HG03095 (cell line): ENCODE results near the gene PLN.

Experiments
- ATAC-seq: cut with Tn5 transposase; IDR thresholded peaks from one replicate; pipeline ENCODE4 v1.9.1; 2021; ENCODE audit warnings: moderate library complexity; ENCODE audit not compliant: unreplicated experiment

Gene PLN

DNA sequence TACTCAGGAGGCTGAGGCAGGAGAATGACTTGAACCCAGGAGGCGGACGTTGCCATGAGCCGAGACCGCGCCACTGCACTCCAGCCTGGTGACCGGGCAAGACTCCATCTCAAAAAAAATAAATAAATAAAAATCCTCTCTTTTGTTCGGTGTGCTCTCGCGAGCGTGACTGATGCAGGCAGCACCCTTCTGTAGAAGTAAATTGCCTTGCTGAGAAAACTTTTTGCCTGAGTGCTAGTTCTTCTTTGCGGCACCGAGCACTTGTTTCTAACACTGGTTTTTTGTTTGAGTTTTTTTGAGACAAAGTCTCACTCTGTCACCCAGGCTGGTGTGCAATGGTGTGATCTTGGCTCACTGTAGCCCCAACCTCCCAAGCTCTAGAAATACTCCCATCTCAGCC lies 30.5 kb downstream of the PLN start:
- ATAC-seq: no peak

DNA sequence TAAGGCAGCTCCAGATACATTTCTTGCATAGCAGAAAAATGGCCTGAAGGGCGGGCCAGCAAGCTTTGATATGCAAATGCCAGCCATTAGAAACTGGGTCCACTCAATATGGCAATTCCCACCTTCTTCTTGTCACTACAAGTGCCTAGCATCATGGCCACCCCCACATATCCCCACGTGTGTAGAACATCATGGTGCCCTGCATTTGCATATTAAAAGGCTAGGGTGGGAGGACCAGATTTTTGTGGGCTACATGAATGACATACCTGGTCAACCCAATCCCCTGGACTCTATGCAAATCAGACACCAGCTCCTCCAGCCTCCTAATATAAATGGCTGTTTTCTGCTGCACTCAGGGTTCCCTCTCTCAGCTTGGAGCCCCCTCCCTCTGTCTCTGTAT lies 31.7 kb downstream of the PLN start:
- no peak for ATAC-seq

DNA sequence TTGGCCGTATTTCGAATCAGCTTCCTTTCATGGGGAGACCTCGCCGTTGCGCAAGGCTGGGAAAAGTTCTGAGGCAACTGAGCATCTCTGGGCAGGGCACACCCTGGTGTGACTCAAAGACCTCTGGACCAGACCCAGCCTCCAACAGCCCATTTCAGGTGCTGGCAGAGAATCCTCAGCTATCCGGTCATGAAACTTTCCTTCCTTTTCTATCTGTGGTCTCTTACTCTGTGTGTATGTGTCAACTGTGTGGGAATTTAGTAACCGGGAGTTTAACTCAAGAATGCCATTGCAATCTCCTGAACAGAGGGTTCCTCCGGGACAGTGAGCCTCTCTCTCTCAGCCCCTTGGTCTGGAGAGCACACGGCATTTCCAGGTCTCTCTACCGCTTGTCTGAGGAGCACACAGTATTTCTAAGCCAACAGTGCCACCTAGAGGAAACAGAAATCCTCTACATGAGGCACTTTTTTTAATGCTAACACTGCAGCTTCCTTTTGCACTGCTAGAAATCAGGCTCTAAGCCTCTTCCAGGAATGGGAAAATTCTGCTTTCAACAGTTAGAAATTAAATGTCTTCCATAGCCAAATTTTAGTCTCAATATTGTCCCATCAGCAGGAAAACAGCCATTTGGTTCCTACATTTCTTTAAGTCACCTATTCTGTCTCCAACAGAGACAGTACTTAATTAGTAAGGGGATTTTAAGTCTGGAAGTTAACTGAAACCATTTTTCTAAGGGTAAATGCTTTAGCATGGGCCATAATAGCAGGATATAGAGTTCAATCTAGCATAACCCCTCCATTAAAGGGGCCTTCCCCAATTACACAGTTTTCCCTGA lies 32.7 kb downstream of the PLN start:
- no peak for ATAC-seq

DNA sequence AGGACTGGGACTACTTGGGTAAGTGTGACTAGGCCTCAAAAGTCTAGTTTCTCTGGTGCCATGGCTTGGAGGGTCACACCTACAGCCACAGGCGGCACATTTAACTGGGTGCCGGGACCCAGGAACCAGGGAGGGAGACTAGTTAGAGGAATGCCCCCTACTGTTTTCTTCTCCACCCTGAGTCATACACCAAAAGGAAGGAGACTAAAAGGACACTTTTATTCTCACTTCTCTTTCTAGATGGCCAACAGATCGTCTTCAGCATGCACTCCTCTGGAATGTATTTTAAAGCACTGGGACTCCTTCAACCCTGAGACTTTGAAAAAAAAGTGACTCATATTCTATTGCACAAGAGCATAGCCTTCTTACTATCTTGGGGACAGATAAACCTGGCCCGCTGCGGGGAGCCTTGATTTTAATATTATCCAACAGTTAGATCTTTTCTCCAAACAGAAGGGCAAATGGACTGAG lies 33.4 kb downstream of the PLN start:
- no peak for ATAC-seq

DNA sequence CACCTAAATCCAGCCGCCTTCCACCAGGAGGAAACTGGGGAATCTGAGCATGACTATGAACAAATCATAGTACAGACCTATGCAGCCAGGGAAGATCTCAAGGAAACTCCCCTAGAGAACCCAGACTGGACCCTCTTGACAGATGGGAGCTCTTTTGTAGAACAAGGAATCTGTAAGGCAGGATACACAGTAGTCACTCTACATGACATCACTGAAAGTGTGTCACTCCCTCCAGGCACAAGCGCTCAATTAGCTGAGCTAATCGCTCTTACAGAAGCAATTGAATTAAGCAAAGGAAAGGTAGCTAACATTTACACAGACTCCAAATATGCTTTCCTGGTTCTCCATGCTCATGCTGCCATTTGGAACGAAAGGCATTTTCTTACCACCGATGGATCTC lies 36.8 kb downstream of the PLN start:
- ATAC-seq: no peak

DNA sequence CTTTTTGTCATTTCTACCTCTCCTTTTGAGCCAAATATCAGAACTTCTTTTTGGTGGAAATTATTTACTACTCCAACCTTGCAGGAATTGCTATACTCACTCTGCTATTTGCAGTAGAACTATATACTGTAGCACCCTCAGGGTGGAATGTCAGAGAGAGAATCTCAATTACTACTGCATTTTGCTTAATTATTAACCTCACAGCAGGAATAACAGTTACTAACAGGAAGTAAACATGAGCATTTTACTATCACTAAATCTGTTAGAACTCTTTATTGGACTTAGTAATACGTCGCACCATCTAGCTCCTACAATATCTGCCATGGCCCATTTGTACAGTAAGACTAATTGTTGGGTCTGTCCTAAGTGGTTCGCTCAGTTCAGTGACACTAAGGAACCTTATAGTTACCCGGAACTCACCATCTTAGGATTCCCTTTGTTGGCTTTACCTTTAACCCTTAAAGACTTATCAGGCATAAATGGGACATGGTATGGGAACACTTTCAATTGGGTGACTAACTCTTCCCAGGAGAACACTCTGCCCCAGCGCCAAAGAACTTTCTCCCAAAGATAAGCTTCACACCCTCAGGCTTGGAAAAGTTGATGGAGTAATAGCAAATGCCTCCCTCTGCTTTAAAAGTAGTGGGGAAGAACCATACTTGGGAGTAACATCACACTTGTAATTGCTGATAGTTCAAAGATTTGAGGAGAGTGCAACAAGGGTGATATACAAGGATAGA lies 38.8 kb downstream of the PLN start:
- no peak for ATAC-seq

DNA sequence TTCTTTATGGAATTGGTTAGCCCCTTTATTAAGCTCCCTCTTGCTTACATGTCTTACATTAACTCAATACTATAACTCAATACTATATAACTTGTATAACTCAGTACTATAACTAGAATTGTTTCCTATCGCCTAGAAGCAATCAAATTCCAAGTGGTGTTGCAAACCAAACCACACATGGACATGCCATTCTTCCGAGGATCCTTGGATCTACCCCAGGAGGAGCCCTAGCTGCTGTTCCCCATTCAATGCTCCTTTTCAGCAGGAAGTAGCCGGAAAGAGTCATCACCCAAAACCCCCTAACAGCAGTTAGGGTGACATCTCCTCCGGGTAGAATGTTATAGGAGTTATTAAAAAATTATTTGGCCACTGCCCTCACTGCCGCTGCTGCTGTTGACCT lies 40.5 kb downstream of the PLN start:
- no peak for ATAC-seq

DNA sequence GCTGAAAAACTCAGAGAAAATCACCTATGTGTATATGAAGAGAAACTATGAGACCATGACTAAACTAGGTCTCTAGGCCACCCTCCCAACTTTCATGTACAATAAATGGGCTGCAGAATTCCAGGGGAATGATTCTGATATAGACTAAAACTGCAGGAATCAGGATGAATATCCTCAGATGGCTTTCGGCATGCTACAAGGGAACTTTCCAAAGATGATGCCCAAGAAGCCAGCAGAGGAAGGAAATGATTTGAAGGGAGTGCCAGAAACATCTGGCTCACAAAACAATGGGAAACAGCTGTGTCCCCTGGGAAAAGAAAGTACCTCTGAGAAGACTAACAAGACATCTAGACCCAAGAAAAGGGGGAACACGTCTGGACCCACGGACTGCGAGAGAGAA lies 41.1 kb downstream of the PLN start:
- no peak for ATAC-seq

DNA sequence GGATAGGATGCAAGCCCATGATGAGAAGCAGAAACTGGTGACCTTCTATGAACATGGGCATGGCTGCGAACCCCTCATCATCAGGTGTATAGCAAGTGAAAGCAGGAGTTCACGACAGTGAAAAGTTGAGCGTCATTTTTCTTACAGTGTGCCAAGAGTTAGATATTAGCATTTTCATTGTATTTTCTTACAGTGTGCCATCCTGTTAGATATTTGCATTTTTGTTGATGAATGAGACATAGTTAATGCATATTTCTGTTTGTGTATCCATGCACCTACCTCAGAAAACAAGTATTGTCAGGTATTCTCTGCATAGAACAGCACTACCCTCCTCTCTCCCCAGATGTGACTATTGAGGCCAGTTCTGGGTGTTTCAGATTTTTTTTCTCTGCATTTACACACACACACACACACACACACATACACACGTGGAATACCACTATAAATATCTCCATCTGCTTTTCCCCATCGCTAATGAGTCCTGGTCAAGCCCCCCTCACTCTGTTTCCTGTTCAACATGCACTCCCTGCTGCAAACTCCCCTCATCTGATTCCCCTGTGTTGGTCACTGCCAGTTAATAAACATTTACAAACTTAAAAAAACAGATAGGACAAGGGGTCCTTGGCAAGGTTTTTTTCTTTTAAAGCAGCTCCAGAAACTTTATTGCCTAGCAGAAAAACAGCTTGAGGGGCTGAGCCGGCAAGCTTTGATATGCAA lies 41.7 kb downstream of the PLN start:
- no peak for ATAC-seq

DNA sequence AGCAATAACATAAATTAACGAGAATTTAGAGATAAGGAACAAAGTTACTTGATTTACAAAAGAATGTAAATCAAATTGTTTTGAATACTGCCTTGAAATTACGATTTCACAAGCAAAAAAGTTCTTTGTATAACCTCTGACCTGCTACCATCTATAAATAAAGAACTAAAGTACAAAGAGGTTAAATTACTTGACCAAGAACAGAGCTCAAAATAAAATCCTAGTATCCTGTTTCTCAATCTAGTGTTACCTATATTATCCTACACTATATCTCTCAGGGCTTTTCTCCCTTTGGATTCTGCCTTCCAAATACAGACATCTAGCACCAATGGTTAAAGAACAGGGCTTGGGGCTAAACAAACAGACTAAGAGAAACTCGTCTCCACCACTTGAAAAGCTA lies 43.8 kb downstream of the PLN start:
- ATAC-seq: no peak

DNA sequence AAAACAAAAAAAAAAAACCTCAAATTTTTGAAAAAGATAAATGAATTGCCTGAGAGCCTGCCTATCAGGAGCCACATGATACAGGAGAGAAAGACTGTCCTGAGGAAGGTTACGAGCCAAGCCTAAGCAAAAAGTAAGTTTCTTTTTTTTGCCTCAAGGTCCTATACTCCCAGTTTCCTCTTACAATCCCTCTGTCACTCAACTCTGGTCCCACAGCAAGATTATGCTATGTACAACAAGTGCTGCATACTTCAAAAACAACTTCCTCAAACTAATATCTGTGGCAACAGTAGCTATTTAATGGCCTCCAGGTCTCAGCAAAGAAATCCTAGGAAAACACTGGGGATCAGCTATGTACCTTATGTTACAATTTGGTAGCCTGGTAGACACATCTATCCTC lies 46.8 kb downstream of the PLN start:
- ATAC-seq: no peak

DNA sequence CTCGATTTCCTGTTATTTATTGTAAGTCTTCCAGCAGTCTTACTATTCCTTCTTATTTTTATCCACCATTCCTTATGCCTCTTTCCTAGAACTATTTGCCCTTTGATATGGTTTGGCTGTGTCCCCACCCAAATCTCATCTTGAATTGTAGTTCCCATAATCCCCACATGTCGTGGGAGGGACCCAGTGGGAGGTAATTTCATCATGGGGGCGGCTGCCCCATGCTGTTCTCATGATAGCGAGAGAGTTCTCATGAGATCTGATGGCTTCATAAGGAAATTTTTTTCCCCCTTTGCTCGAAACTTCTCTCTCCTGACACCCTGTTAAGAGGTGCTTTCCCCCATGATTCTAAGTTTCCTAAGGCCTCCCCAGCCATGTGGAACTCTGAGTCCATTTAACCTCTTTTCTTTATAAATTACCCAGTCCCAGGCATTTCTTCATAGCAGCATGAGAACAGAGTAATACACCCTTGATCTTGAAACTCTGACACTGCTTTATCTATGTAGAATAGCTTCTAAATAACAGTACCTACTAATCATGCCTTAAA lies 48.8 kb downstream of the PLN start:
- no peak for ATAC-seq

DNA sequence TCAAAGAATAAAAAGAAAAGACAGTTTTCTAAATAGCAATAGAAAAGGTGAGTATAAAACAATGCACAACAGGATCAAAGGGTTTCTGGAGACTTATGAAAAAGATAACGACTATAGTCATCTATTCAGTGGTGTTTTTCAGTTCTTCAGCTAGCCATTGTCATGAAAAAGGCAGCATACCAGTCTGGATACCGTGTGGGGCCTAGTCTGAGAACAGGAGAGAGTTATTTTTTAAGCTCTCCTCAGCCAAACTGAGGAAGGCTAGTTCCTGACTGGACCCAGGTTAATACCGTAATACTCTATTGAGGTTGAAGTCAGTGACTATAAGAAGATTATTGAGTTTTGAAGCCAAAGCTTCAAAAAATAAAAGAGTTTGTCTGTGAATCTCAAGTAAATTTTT lies 49.5 kb downstream of the PLN start:
- no peak for ATAC-seq

DNA sequence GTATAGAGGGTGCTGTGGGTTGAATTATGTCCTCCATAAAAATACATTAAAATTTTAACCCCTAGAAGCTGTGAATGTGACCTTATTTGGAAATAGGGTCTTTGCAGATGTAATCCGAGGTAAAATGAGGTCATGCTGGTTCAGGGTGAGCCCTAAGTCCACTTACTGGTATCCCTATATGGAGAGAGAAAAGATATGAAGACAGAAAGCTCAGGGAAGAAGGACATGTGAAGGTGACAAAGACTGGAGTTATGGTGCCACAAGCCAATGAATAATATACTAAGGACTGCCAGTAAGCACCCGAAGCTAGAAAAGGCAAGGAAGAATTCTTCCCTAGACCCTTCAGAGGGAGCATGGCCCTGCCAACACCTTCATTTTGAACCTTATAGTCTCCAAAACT lies 50.2 kb downstream of the PLN start:
- ATAC-seq: no peak

DNA sequence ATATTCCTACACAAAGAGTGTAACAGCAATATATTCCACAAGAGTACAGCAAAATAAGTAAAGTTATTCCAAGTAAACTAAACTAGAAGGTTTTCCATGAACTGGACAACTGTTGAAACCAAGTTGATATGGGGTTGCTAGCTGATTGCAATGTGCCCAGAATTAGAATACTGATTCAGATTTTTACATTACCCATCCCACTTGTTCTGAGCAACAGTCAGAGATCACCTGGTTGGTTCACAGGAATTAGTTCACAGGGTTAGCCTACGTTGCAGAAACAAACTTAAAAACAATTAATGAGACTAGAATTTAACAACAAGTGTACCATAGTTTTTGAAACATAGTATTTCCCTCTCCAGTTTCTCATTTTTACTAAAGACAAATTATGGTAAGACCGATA lies 54.2 kb downstream of the PLN start:
- no peak for ATAC-seq

DNA sequence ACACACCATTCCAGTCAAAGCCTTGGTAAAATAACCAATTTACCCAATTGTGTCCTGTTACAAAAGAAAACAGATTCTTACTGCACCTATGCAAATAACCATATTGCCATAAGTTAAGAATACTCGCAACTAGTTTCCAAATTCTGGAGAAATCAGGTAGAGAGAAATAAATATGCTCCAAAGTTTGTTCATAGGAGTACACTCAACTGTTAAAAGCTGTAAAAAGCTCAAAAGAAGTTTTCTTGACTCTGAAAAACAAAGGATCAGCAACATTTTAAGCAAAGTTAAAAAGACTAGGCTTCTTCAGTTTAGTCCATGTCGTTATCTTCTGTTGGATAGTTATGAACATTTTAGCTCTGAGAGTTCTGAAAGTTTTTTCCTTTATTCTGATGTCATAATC lies 55.3 kb downstream of the PLN start:
- ATAC-seq: no peak

DNA sequence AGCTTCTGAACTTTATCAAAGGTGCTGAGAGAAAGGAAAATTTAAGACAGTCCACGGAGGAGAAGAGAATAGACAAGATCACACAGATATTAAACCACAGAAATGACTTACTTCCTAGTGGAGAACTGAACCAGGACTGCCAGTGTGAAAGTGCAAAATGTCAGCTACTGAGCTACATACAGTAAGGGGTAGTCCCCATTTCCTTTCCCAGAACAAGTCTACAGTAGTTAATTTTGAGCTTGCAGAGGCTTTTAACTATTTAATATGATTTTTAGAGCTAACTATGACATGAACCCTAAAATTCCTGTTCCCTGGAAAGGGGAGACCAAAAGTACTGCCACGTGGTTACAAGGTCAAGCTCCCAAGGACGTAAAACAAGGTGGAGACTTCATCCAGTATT lies 58.2 kb downstream of the PLN start:
- no peak for ATAC-seq

DNA sequence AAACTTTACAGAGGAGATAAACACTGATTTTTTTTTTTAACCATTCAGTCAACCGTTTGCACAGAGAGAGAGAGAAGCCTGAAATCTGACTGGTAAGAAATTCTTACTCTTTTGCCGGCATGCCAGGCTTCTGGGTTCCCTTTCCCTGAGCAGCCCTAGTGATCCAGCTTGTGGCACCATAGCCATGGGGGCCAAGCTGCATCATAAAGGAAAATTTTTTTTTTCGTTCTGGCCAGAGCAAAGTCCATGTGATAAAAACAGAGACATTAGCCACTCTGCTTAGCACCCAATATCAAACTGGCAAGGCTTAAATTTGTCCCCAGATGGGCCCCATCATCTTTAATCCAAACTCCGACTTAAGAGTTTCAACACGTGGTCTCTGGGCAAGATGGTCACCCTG lies 58.8 kb downstream of the PLN start:
- ATAC-seq: no peak
